ENCODE results near the gene TMEM97.
A peak's percentile ranks its signal among the peaks of the same experiment; 100 is the strongest.
"Not testable (repeated sequence)": the region's sequence is repeated elsewhere in the genome, so short reads cannot be mapped to it uniquely, and the experiment has no call there.

The TMEM97 gene
- total RNA-seq: 1.4 to 8.5 reads per million in 2 donors

DNA sequence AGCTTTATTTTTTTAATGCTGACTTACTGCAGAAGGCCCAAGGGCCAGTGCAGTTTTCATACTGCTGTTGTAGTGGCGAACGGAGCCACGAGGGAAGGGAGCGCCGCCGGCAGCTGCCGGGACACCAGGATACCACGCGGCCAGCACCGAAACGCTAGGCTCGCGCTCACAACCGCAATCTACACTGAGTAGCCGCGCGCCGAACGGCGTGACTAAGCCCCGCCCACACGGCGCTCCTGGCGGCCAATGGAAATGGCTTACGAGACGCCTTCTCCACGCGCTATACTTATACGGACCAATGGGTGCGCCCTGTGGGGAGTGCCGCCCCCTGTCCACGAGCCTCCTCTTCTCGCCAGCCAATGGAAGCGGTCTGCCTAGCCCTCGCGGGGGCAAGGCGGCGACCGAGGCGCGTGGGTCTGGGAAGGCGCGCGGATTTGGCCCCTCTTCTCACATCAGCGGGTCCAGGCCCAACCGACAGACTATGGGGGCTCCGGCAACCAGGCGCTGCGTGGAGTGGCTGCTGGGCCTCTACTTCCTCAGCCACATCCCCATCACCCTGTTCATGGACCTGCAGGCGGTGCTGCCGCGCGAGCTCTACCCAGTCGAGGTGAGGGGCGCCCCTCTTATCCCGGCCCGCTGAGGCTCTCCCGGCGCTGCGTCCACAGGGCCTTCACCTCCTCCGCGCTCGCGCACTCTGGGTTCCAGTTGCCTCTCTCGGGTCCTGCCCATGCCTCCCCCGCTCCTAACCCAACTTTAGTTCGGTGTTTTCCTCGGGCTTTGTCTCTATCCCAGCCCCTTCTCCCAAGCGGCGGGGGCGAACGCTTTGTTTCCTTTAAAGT, at the start of gene TMEM97:
Gene TMEM97 (plus strand): TSS at position 442 of the 839 bp plus-strand sequence. CDS start 40 bp downstream, at position 482.
- DNase-seq: peak; percentile 88

DNA sequence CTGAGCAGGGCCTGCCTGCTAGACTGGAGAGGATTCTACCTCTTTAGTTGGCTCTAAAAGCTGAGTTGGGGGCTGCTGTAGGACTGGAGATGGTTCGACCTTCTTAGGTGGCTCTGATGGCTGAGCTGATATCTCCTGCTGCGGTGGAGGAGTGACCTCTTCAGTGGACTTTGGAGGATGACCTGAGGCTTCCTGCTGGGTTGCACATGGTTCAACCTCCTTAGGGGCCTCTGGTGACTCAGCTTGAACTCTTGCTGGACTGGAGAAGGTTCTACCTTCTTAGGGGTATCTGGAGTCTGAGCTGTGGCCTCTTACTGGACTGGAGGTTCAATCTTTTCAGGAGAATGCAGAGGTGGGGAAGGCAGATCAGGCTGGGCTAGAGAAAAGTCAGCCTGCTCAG, 48.9 kb upstream of the TMEM97 start:
- no peak for DNase-seq

DNA sequence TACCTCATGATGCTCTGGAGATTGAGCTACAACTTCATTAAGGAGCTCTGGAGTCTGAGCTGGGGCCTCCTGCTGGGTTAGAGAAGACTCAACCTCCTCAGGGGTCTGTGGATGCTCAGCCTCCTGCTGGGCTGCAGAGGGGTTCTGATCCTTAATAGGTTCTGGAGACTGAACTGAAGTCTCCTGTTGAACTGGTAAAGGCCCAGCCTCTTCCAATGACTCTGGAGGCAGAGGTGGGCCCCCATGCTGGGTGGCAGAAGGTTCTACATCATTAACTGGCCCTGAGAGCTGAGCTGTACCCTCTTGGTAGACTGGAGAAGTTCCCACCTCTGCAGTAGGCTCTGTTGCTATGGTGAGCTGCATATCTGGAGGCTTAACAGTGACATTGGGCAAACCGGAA, 48.1 kb upstream of the TMEM97 start:
- no peak for DNase-seq

- no peak for DNase-seq
These were observed 47.6 kb upstream of the TMEM97 start for GRCh38 chr17:28271431-28271830.

DNA sequence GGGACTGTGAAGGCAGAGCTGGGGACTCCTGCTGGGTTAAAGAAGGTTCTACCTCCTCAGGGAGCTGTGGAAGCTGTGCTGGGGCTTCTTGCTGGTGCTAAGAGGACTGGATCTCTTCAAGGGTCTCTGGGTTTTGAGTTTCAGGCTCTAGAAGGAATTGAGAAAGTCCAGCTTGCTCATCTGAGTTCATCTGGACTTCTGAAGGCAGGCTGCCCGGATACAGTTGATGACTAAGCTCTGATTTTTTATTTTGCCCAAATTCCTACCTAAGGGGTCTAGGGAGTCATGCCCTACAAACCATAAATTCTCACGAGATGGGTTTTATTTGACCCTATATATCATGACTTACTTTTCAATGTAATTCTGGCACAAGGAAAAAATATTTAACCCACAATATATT, 46.8 kb upstream of the TMEM97 start:
- DNase-seq: no peak

DNA sequence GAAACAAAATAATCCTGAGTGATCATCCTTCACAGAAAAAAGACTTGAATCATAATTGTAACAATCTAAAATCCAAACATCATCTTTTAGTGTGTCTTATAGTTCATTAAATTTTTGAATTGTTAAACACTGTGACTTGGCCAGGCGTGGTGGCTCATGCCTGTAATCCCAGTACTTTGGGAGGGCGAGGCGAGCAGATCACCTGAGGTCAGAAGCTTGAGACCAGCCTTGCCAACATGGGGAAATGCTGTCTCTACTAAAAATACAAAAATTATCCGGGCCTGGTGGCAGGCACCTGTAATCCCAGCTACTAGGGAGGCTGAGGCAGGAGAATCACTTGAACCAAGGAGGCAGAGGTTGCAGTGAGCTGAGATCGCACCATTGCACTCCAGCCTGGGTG, 45.7 kb upstream of the TMEM97 start:
- DNase-seq: not testable (repeated sequence)

- no peak for DNase-seq
These were observed 44.3 kb upstream of the TMEM97 start for GRCh38 chr17:28274591-28275265.

DNA sequence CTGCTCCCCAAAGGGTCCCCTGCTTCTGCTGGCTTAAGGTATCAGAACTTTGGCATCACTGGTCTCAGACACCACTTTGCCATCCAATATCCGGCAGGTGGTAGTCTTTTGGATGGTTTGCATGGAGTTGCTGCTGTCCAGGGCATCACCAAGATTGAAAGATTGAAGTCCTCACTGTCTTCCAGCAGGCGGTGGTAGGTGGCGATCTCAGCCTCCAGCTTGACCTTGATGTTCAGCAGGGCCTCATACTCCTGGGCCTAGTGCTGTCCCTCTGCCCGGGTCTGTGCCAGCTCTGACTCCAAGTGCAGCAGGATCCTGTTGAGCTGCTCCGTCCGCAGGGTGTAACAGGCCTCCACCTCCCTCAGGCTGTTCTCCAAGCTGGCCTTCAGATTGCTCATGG, 43.0 kb upstream of the TMEM97 start:
- no peak for DNase-seq

- DNase-seq: no peak
These were observed 39.6 kb upstream of the TMEM97 start for GRCh38 chr17:28279411-28279810.

DNA sequence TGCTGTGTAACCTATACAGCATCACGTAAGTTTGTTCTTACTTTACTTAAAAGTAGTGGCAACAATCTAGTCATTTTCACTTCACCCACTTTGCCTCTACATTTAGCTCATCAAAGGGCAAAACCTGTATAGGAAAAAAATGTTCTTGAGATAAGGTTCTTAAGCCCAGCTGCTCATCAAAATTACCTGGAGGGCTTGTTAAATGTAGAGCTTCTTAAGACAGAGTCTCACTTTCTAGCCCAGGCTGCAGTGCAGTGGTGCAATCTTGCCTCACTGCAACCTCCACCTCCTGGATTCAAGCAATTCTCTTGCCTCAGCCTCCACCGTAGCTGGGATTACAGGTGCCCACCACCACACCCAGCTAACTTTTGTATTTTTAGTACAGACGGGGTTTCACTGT, 38.2 kb upstream of the TMEM97 start:
- no peak for DNase-seq

GRCh38 chr17:28282596-28282995, 36.4 kb upstream of the TMEM97 start:
- DNase-seq: no peak

DNA sequence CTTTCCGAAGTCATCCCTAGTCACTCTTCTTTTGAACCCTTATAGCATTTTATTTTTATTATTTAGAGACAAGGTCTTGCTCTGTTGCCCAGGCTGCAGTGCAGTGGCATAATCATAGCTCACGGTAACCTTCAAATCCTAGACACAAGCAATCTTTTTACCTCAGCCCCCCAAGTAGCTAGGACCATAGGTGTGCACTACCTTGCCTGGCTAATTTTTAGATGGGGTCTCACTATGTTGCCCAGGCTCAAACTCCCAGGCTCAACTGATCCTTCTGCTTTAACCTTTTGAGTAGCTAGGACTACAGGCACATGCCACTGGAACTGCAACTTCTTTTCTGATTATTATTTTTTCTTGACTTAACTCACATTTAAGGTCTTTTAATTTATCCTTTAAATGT, 33.0 kb upstream of the TMEM97 start:
- DNase-seq: no peak

DNA sequence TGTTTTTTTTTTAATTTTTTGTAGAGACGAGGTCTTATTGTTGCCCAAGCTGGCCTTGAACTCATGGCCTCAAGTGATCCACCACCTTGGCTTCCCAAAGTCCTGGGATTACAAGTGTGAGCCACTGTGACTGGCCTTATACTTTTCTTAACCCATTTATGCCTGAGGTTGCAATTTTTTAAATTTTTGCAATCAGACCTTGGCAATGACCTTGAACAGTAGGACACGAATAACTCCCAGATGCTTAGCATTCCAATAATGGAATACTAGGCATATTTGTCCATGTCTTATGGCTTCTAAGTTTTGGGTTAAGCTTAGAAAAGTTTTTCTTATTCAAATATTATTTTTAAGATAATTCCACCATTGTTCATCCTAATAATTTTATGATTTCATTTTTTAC, 28.3 kb upstream of the TMEM97 start:
- no peak for DNase-seq

DNA sequence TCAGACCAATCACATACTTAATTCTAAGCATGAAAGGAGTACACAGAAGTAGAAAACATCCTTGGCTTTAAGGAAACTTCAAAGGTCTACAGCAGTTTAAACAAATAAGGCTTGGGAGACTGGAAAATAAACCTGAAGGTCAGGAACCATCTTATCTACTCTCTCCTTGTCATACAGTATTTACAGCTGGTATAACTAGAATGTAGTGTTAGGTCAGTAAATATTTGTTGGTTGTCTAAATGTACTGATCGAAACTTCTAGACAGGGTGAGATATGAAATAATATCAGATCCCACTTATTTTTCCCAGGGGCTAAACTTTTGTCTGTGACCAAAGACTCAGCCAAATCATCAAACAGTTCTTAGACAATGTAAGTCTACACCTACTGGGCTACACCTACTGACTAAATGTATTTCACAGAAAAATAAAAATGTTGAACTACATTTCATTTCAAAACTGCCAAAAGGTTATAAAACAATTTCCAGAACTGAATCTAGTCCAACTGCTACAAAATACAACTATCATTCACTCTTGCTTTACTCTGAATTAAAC, 27.1 kb upstream of the TMEM97 start:
- no peak for DNase-seq

DNA sequence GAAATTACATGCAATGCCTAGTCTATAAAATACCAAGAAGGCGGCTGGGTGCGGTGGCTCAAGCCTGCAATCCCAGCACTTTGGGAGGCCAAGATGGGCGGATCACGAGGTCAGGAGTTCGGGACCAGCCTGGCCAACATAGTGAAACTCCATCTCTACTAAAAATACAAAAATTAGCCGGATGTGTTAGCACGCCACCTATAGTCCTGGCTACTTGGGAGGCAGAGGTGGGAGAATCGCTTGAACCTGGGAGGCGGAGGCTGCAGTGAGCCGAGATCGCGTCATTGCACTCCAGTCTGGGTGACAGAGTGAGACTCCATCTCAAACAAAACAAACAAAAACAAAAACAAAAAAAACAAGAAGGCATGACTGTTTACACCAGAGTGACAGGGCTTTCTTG, 26.1 kb upstream of the TMEM97 start:
- not testable (repeated sequence) for DNase-seq

GRCh38 chr17:28293994-28294393, 25.0 kb upstream of the TMEM97 start:
- no peak for DNase-seq

DNA sequence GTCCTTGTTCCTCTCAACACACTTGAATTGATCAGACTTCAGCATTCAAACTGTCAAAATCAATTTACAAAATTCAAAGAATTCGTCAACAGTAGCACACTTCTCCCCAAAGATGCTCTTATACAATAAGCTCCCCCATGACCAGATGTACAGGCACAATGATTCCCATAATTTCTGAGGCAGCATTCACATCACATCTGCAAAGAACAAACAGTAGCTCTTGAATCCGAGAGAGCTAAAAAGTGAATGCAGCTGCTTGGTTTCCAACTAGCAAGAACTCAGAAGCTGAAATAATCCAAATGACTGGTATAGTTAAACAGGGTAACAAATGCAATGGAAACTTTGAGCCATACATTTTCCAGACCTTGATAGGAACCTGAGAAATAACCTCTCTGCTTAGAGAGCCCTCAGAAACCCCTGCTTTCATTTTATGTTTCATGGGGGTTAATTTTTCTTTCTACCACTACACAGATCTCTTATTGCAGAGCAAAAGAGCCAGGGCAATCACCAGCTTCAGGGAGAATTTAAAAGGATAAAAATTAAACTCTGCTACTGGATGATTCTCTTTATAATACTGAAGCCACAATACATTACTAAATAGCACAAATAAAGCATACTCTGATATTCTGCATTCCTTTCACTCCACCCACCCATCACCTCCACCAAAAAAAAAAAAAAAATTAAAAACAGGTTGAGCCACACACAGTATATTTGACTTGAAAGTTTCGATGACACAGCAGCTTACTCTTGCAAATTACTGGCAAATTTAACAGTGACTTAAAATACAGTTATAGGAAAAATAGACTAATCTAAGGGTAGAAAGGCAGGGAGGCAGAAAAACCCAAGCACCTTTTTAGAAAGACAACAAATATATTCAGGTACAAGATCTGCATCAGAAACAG, 23.1 kb upstream of the TMEM97 start:
- no peak for DNase-seq

- no peak for DNase-seq
These were observed 20.6 kb upstream of the TMEM97 start for GRCh38 chr17:28298449-28298848.

DNA sequence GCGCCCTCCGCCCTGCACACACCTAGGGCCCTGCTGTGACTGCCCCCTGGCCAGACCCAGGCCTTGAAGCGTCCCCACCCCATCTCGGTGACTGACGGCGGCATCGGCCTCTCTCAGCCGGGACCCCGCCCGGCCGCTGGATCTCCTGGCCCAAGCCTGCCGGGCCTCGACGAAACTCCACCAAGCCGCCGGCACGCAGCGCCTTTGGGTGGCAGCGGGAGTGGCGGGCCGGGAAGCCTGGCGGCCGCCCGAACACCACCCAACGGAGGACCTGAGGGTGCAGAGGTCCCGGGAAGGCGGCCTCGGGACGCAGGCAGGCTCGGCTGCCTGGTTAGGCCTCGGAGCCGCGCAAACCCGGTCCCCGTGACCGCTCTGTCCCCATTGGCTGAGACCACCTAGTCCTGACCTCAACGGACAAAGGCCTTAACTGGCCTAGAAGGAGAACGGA, 12.0 kb upstream of the TMEM97 start:
- DNase-seq: no peak

DNA sequence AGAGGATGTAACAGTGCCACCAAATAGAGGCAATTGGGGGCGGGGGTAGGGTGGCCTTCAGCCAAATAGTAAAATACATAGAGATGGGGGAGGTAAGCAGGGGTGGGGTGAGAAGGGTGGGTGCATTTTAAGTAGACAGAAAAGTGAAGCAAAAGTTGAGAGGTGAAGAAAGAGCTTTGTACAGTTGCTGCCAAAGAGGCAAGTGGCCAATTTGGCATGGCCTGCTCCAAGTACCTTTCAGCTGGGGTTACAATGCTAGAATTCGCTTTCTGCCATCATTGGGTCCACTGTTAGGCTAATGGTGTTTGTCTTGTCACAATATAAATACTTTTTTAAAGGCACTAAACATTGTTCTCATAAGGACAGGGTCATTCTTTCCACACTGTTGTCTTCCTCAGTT, 5.2 kb upstream of the TMEM97 start:
- DNase-seq: no peak

DNA sequence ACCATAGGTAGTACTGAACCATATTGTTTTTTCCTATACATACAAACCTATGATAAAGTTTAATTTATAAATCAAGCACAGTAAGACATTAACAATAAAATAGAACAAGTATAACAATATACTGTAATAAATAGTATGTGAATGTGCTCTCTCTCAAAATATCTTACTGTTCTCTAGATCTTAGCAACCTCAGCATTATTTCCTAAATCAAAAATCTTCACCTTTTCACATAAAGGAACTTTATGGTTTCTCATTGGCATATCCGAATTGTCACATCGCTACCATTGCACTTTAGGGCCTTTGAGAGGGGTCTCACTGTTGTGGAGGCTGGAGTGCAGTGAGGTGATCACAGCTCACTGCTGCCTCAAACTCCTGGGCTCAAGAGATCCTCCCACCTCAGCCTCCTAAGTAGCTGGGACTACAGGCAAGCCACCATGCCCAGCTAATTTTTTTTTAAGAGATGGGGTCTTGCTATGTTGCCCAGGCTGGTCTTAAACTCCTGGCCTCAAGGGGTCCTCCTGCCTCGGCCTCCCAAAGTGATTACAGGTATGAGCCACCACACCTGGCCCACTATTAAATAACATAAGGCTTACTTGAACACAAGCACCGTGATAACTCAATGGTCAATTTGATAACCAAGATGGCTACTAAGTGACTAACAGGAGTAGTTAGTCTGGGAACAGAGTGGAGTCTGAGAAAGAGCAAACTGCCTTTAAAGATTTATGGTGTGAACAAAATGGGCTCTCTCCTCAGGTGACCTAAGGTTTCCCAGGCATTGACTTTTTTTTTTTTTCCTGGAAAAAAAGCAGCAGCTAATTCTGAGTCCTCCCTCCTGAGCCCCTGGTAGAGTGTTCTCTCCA, 2.9 kb upstream of the TMEM97 start:
- DNase-seq: no peak
